Activated CD8-positive, alpha-beta memory T cell treated with anti-CD3 and anti-CD28 coated beads, Interleukin-2, amount 50 U/mL, for 4 hours (primary cell): ENCODE data around the gene RTP2.
"Not testable (repeated sequence)": the region's sequence is repeated elsewhere in the genome, so short reads cannot be mapped to it uniquely, and the experiment has no call there.

Experiments used
- DNase-seq: peaks from one replicate; pipeline ENCODE4 v3.0.0-alpha.2; 2020

Gene RTP2

DNA sequence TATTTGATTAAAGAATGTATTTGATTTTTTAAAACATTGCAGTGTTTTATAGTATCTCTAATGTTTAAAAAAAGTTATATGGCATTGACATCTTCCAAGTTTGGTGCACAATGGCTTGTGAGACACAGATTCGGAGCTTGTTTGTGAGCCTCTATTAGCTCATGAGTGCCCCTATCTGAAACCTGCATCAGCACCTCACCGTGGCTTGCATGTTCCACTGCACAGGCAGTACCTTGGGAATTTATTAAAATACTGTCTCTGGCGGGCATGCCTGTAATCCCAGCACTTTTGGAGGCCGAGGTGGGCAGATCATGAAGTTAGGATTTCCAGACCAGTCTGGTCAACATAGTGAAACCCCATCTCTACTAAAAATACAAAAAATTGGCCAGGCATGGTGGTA, 6.8 kb upstream of the RTP2 start:
- no peak for DNase-seq

DNA sequence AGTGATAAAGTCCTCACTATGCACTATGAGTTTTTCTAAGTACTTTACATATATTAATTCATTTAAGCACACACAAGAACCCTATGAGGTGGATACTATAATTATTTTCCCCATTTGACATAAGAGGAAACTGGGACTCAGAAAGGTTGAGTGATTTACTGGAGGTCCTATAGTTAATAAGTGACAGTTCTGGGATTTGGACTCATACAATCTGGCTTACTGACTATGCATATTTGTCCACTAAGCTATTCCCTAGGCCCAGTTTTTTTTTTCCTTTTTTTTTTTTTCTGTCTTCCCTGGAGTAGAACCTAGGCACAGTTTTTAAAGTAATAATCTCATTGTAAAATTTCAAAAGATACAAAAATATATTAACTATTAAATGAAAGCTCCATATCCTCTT, 6.3 kb upstream of the RTP2 start:
- no peak for DNase-seq

DNA sequence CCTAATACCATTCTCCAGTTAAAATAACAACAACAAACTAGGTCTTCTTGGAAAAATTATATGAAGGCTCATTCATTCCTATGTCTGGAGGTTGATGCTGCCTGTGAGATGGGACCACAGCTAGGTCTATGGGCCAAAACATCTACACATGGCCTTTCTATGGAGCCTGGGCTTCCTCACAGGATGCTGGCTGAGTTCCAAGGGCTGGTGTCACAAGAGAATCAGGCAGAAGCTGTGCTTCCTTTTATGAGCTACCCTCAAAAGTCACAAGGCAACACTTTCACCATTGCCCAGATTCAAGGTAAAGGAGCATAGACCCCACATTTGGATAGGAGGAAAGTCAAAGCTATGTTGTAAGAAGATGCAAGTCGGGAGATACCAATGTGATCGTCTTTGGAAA, 4.6 kb upstream of the RTP2 start:
- no peak for DNase-seq

DNA sequence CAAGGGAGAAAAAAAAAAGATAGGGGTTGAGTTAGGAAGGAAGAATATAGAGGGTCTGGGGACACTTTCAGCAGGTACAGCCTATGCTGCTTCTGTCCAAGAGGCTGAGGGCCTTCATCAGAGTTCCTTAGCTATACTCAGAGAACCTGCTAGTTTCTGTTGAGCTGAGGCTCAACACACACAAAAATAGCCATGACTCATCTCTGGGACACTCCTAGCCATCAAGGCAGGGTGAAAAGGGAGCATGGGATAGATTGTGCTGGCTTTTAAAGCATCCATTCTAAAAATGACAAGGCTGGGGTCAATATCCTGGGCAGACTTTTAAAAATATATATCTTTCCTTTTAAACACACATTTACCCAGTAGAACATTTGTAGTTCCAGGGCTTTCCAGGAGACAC, 2.8 kb upstream of the RTP2 start:
- DNase-seq: no peak

DNA sequence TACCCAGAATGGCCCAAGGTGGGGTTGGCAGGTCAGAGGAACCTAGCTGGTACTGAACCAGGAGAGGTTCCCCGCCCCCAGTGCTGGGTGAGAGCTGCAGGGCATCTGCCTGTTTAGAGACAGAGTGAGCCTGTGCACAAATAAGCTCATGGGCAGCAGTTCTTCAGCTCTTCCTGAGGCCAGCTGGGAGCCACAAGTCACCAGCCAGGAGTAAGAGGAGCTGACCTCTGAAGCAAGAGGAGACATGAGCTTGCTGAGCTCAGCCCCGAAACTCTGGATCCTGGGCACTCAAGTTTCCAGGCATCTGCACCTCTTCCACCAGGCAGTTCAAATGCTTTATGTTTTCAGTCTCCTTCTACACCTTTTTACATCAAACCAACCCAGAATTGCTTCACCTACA, 2.1 kb downstream of the RTP2 start:
- DNase-seq: no peak

DNA sequence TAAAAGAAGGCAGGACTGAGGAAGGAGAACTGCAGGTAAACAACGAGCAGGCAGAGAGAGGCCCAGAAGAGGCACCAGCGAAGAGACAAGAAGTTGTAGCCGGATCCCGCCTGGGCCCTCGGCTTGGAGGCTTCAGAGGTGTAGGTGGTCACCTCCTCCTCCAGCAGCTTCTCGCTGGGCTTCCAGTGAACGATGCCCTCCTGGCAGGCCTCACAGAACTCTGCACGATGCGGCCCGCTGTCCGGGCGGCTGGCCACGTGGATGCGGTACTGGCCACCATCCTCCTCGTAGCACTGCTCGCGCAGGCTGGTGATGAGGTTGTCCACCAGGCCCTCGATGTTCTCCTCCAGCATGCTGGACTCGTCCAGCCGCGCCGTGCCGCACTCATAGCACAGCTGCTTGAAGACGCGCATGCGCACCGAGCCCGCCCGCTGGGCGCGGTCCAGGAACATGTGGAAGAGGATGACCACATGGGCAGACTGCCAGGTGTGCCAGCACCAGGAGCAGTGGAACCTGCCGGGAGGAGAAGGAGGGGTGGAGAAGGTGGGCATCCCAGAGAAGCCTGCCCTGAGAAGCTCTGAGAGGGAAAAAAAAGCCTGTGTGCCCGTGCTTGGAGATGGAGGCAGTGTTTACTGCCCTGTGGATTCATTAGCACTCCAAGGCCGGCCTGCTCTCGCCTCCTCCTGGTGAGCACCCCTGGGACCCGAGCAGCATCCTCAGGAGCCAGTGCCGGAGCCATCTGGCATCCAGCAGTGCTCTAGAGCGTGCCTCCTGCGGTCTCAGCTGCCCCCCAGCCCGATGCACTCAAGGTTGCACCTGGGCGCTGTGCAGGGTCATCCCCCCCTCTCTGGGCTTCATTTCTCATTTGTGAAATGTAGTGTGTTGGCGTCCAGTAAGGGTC, 3.6 kb downstream of the RTP2 start:
- DNase-seq: no peak

DNA sequence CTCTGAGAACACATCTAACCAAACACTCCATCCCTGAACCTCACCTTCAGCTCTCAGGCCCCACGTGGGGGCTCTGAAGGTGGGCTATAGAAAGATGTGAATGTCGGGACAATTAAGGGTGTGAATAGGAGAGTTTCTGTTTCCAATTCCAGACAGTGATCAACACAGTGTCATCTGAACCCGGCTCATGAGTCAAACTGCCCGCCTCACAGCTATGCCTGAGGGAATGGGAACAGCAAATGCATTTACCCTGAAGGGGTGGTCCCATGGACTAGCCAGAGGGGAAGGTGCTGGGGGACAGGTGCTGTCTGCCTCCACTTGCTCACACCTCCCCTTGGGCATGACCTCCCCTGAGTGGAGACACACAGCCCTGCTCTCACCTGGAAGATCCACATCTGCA, 6.3 kb downstream of the RTP2 start:
- no peak for DNase-seq

DNA sequence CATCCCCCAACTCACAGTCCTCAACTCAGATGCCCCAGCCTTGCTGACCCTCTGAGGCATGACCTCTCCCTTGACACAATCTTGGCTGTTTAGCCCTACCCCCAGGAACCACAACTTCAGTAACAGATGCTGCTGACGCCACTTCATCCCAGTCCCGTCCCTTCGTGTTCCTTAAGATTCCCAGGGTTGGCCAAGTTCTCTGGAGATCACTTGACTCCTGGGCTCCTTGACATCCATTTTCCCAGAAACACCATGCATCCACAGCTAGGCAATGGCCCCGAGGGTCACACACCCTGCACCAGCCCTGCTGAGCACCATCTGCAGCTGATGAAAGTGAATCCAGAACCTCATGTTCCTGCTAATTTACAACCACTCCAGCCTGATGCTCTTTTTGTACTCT, 6.9 kb downstream of the RTP2 start:
- no peak for DNase-seq

DNA sequence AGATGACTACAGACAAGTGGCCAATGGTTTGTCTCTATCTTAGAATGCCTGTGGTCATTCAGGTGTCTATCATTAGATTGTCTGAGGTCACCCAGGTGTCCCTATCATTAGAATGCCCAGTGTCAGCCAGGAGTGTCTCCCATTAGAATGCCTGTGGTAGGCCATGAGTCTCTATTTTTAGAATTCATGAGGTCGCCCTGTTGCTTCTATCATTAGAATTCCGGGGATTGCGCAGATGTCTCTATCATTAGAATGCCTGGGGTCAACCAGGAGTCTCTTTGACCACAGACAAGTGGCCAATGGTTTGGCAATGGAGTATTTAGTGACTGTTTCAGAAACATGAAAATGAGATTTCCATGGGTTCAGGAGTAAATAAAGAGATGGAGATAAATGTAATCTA, 7.6 kb downstream of the RTP2 start:
- DNase-seq: no peak

DNA sequence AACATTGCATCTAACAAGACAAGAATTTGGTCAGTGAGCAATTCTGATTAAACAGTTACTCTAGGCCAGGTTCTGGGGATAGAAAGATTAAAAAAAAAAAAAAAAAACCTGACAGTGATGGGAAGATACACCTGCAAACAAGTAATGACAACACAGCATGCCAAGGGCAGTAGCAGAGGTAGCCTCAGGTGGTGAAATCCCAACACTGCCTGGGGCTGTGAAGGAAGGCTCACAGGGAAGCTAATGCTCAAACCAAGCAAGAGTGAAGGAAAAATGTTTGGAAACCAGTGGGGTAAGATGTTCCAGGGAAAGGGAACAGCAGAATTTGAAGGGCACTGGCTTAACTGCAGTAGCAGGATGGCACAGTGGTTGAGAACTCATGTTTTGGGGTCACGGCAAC, 8.9 kb downstream of the RTP2 start:
- no peak for DNase-seq

DNA sequence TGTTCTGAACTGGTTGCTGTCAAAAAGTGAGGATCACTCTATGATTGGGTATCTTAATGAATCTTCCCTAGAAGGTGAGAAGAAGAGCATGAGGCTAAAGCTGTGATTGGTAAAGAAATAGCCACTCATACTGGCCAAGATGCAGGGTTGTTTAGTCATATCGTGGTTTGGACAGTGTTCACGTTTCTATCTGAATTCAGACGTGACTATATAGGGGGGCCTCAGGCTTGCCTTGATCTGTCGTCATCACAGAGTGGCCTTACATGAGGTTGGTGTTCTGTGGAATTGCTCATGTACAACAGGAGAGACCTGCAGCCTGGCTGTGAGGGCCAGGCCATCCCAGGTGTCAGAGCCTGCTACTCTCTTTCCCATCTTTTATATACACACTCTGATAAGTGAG, 12.4 kb downstream of the RTP2 start:
- no peak for DNase-seq

DNA sequence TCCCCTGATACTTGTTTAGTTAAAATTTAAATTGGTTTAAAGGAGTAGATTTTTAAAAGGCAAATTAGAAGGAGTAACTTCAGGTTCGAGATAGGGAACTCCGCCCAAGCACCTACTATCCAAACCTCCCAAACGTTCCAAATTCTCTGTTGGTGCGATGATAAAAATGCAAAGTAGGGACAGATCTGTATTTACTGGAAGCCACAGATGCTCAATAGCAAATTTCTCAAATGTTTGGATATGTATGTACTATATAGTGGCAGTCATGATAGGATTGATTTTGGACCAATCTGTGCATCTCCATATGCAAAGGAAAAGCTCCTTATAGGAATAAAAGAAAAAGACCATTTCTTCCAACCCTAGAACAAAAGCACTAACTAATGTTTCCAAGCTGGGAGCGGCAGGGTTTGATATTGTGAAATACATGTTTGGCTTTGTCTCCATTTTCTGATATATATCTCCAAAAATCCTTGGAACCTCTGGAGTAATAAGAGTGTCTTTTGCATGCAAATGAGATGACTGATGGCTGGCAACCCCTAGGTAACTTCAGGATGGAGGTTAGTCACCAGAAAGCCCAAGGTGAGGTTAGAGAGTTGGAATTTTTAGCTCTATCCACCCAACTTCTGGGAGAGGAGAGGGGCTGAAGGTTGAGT, 15.6 kb downstream of the RTP2 start:
- no peak for DNase-seq

DNA sequence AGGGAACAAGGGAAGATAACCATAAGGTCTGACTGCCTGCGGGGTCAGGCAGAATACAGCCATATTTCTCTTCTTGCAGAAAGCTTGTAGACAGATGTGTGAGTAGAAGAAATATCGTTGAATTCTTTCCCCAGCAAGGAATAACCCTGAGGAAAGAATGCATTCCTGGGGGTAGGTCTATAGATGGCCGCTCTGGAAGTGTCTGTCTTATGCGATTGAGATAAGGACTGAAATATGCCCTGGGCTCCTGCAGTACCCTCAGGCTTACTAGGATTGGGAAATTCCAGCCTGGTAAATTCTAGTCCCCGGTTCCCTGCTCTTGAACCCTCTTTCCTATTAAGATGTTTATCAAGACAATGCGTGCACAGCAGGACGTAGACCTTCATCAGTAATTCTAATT, 16.4 kb downstream of the RTP2 start:
- DNase-seq: no peak

DNA sequence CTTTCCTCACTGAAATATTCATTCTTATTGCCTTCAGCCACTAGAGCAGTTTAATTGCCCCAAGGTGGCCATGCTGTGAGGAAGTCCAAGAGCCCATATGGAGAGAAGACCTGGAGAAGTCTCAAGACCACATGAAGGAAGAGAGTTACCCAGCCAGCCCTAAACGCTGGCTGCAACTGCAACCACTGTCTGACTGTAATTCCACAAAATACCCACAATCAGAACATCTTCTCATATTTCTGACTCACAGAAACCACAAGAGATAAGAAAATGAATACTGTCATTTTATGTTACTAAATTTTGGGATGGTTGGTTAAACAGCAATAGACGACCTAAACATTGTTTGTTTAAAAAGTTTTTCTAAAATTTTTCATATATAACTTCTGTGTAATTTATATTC, 17.5 kb downstream of the RTP2 start:
- no peak for DNase-seq

DNA sequence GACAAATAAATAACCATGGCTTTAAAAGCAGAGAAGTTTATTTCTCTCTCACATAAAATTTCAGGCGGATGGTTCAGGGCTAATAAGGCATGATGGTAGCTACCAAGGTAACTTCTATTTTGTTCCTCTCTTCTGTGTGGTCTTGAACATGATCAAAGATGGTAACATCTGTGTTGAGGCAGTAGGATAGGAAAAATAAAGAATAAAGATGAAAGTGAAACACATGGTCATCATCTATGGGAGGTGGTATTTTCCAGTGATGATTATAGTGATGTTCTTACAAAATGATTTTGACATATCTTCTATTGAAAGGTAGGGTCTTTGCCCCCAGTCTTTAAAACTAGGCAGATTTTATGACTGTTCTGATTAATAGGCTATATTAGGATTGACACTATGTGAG, 17.9 kb downstream of the RTP2 start:
- DNase-seq: no peak

DNA sequence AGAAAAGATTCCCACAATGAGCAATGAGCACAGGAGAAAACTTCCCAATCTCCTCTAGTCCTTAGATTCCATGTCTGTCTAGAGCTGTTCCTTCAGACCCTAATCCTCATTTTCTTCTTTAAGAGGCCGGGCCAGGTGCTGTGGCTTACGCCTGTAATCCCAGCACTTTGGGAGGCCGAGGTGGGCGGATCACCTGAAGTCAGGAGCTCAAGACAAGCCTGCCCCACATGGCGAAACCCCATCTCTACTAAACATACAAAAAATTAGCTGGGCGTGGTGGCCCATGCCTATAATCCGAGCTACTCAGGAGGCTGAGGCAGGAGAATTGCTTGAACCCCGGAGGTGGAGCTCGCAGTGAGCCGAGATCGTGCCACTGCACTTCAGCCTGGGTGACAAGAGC, 20.6 kb downstream of the RTP2 start:
- not testable (repeated sequence) for DNase-seq

DNA sequence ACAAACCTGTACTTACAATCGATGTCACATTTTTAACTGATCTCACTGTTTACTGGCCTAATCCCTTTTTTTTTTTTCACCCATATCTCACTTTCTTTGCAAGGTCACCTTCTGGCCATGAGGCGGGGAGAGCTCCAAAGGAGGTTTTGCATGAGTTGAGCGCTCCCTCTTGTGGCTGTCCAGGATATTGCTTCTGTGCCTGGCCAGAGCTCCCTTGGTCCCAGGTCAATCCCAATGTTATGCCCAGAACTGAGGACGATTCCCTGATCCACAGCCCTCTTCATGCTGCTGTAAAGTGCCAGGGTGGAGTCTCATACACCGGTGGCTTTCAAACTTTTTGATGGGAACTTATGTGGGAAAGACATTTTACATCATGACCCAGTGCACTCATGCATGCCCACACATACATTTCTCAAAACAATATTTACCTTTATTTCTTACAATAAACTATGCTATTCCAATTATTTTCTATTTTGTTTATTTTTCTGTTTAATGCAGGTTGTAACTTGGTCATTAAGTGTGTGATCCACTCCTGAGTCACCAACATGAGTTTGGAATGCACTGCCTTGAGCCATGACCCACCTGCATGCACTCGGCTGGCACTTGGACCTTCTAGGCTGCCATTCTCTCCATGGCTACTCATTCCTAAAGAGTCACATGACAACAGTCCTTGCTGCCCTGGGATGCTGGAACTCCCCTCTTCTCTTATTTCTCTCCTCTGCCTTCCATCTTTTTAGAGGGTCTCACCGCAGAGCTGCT, 22.5 kb downstream of the RTP2 start:
- peak; percentile 63 for DNase-seq

DNA sequence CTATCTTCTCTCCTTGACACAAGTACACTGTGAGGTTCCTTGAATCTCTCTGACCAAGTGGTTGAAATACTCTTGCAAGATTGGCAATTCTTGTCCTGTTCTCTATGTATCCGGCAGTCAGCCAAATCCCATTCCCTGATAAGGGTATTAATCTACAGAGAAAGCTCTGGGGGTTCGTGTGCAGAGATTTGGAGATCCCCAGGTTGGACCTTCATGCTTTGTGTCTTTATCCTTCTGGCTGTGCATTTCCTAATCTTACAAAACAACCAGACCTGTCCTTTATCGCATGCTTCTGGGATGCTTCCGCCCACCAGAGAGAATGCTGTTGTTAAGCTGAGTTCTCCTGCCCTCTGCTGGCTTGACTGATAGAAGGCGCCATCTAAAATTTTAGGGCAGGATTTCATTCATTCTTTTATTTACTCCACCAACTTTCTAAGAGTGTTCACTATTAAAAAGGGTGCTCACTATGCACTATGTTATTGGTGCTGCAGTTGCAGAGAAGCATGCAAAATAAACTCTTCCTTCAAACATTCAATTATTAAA, 23.6 kb downstream of the RTP2 start:
- DNase-seq: no peak

DNA sequence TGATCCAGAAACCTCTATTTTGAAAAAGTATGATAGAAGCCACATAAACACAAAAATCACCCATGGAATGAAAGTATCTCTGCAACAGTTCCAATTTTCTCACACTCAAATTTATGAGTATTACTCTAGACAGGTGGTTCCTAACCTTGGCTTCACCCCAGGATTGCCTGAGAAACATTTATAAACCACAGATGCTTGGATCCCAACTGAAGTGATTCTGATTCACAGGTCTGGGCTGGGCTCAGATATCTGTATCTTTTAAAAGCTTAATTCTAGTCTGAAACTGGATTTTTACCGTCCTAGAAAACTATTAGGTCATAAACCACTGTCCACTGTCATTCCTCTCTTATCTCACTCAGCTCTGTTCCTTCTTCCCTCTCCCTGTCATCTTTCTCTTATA, 24.8 kb downstream of the RTP2 start:
- no peak for DNase-seq

DNA sequence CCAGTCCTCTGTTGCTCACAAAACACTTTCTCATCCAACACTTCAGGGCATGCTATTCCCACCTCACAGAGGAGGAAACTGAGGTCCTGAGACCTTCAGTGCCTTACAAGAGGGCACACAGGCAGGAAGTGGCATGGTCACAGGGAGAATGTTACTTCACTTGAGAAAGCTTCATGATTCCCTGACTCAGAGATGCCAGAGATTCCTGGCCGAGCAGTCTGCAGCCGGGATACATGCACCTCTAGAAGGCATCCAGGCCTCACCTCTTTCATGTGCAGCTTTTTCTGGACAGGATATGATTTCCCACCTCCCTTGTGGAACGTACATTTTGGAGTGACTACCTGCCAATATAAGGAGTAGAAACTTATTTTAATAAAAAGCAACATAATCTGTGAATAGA, 29.3 kb downstream of the RTP2 start:
- DNase-seq: no peak

DNA sequence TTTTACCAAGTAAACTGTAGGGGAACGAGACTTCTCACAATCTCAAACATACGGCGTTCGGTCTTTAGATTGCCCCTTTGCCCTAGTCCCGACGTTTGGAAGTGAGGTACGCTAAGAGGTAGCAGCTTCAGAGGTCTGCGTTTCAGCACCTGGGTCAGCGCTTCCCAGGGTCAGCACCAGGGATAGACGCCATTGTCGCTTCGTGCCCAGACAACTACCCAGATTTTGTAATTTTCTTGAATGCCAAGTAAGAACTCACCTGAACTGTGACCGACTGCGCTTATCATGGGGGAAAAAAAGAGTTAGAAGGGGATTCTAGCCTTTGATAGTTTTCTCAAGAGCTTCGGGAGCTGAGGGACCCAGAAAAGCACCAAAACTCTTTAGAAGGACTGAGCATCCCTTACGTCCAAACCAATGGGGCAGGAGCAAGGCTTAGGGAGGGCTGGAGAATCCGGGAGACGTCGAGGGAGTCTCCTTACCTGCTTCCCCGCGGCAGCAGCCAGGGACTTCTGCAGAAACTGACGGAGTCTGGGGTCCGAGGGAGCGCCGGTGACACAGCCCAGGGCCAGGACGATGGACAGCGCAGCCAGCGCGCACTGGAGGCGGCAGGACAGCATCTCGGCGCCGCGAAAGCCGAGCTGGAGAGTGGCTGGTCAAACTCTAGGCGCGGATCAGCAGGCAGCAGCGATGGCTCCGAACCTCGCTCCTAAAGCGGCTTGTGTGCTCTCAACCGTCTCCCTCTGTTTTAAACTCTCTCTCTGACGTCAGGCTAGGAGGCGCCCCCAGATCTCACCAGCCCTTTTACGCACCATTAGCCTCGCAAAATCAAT, 32.5 kb downstream of the RTP2 start, which contains the start of gene SST:
SST (minus strand) TSS at position 720 of the 830 bp plus-strand sequence; CDS start at position 617, 103 bp downstream.
- DNase-seq: no peak

DNA sequence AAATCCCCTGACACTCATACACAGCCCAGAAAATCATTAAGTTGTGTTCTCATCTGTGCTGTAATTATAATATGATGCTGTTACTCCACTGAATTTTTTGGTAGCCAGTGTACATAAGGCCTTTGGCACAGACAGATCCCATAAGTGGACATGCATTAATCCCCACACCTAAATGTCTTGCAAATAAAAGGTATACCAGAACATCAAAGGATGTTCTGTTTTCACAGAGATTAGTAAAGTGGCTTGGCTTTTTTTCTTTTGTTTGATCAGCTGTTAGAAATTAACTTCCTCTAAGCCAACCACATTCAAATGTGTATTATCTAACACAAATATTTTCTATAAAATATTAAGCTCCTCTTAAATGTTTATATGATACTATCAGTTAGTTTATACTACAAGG, 34.8 kb downstream of the RTP2 start:
- DNase-seq: no peak
